B cell (primary cell): ENCODE measurements around the gene C3orf70. TPM values are rescaled to one million over a fixed set of nuclear protein-coding genes. Genes with fewer than 3 reads are reported as not detected.

Experiments used
- ATAC-seq: fragments of 200-7000 bp; cut with Tn5 transposase; one replicate; pipeline ENCODE4 v1.10.0; 2021; ENCODE audit warnings: low read depth, mild to moderate bottlenecking, moderate number of reproducible peaks, moderate library complexity
- CTCF ChIA-PET: fragments of 350-600 bp; sonication (Branson Sonifier 250); formaldehyde crosslinking; loops from one replicate; lab custom pipeline; 2021; ENCODE audit warnings: antibody characterized with exemption, inconsistent platforms; lab: Charles Lee
- POLR2A ChIA-PET: fragments of 350-600 bp; sonication (Branson Sonifier 250); formaldehyde crosslinking; loops from one replicate; lab custom pipeline; 2021; ENCODE audit warnings: antibody characterized with exemption; lab: Charles Lee
- DNase-seq: peaks from one replicate; pipeline ENCODE4 v3.0.0; 2013
- H2AFZ ChIP-seq: 2 replicates; pipeline ENCODE4 v1.6.1; 2012; ENCODE audit warnings: mild to moderate bottlenecking, low read depth, low read length; ENCODE audit not compliant: insufficient read depth, poor library complexity, severe bottlenecking
- H3K27ac ChIP-seq, 2 donors: 1 replicate in 1 of 2; 2 replicates in 1 of 2; pipeline ENCODE4 v1.5.1; 2012 to 2013; ENCODE audit warnings: low read length in 2 of 2, mild to moderate bottlenecking in 2 of 2, moderate library complexity in 1 of 2
- H3K27me3 ChIP-seq, 4 experiments: fragments of 200-600 bp in 1 of 4; sonication (generic) in 1 of 4; replicated peaks in 1 of 4; 1 replicate in 2 of 4; 2 replicates in 2 of 4; pipeline versions ENCODE4 v1.6.1 to v1.7.0; 2013 to 2016; ENCODE audit warnings: low read length in 3 of 4, mild to moderate bottlenecking in 2 of 4, mixed read lengths in 1 of 4, moderate library complexity in 1 of 4; ENCODE audit not compliant: insufficient read depth in 4 of 4, control insufficient read depth in 3 of 4; ENCODE audit errors: control extremely low read depth in 1 of 4
- H3K36me3 ChIP-seq, 2 experiments: replicated peaks in 1 of 2; 1 replicate in 1 of 2; 2 replicates in 1 of 2; pipeline versions ENCODE4 v1.6.1 to v1.7.1; 2013; ENCODE audit warnings: low read length in 1 of 2; ENCODE audit not compliant: insufficient read depth in 2 of 2, control insufficient read depth in 1 of 2; ENCODE audit errors: control extremely low read depth in 1 of 2, extremely low read depth in 1 of 2
- H3K4me1 ChIP-seq, 2 donors: fragments of 200-600 bp in 1 of 2; sonication (generic) in 1 of 2; 1 replicate in 1 of 2; 2 replicates in 1 of 2; pipeline versions ENCODE4 v1.5.1 to v1.6.1; 2013 to 2017; ENCODE audit warnings: low read length in 2 of 2; ENCODE audit not compliant: control insufficient read depth in 2 of 2, insufficient read depth in 2 of 2
- H3K4me2 ChIP-seq: replicated peaks from 2 replicates; pipeline ENCODE3; 2012; ENCODE audit warnings: mild to moderate bottlenecking, low read depth, low read length; ENCODE audit not compliant: poor library complexity, severe bottlenecking
- H3K4me3 ChIP-seq, 5 experiments: fragments of 200-600 bp in 1 of 5; sonication (generic) in 1 of 5; 1 replicate in 3 of 5; 2 replicates in 2 of 5; pipeline versions ENCODE4 v1.5.1 to v1.7.0; 2011 to 2016; ENCODE audit warnings: low read length in 4 of 5, mild to moderate bottlenecking in 4 of 5, low read depth in 2 of 5, control low read depth in 1 of 5, moderate library complexity in 1 of 5; ENCODE audit not compliant: insufficient read depth in 1 of 5; ENCODE audit errors: control extremely low read depth in 1 of 5, extremely low read depth in 1 of 5
- H3K79me2 ChIP-seq: fragments of 200-600 bp; sonication (generic); one replicate; pipeline ENCODE4 v1.6.0; 2016; ENCODE audit warnings: low read length; ENCODE audit not compliant: control insufficient read depth, insufficient read depth
- H3K9ac ChIP-seq: fragments of 200-600 bp; sonication (generic); 2 replicates; pipeline ENCODE4 v1.6.1; 2017; ENCODE audit warnings: mild to moderate bottlenecking, low read length, moderate library complexity
- H3K9me3 ChIP-seq, 3 donors: one replicate each; pipeline versions ENCODE4 v1.6.1 to v1.7.1; 2013; ENCODE audit warnings: low read length in 2 of 3; ENCODE audit not compliant: control insufficient read depth in 2 of 3, insufficient read depth in 1 of 3; ENCODE audit errors: control extremely low read depth in 1 of 3
- H4K20me1 ChIP-seq: 2 replicates; pipeline ENCODE4 v1.6.0; 2012; ENCODE audit warnings: mild to moderate bottlenecking, low read length; ENCODE audit not compliant: insufficient read depth, control insufficient read depth, poor library complexity, severe bottlenecking
- H3K27ac Mint-ChIP-seq: one replicate; pipeline ENCODE4 v1.8.0; 2021; ENCODE audit warnings: mixed read lengths
- H3K27me3 Mint-ChIP-seq: one replicate; pipeline ENCODE4 v1.8.0; 2021; ENCODE audit warnings: mixed read lengths
- H3K4me1 Mint-ChIP-seq: one replicate; pipeline ENCODE4 v1.8.0; 2021; ENCODE audit warnings: mixed read lengths
- H3K4me3 Mint-ChIP-seq: one replicate; pipeline ENCODE4 v1.8.0; 2021; ENCODE audit warnings: mixed read lengths
- H3K9me3 Mint-ChIP-seq: one replicate; pipeline ENCODE4 v1.8.0; 2022; ENCODE audit warnings: mixed read lengths; ENCODE audit not compliant: insufficient read depth
- EZH2 ChIP-seq: IDR thresholded peaks from 2 replicates; pipeline ENCODE4 v1.6.1; 2012; ENCODE audit warnings: borderline replicate concordance, low read depth, mild to moderate bottlenecking, moderate library complexity, low read length; ENCODE audit not compliant: insufficient read depth, poor library complexity, severe bottlenecking
- whole genome bisulfite sequencing: methylation state at CpG from one replicate; pipeline ENCODE4 v1.1.5; 2013; ENCODE audit warnings: missing lambda C conversion rate; ENCODE audit not compliant: insufficient coverage; 5-methylcytosine and 5-hydroxymethylcytosine counted together
- intact Hi-C: fragments of 100-400 bp; cut with micrococcal nuclease; formaldehyde crosslinking; loops from one replicate; pipeline ENCODE4 v1.10.0; 2022
- polyA plus RNA-seq: library from polyadenylated mRNA; depleted of rRNA; stranded (reverse); fragments of >200 nt; gene quantifications from 2 replicates; pipeline ENCODE4 v1.2.3, GENCODE V29; 2012
- total RNA-seq, 2 donors: library from RNA; stranded (reverse); fragments of 120-200 nt in 1 of 2; gene quantifications; 1 replicate in 1 of 2; 2 replicates in 1 of 2; pipeline versions ENCODE4 v1.2.3 to v1.2.4, GENCODE V29; 2013 to 2022
- TF ChIP-seq, protein P1 (sequence below): fragments of 200-600 bp; IDR thresholded peaks from one replicate; pipeline ENCODE4 v1.8.0; 2022; ENCODE audit warnings: antibody characterized with exemption, mild to moderate bottlenecking

Gene C3orf70
- total and polyA plus RNA-seq, 2 donors (not counting 1 experiment from before 2014, with no cell fraction given) = not detected

DNA sequence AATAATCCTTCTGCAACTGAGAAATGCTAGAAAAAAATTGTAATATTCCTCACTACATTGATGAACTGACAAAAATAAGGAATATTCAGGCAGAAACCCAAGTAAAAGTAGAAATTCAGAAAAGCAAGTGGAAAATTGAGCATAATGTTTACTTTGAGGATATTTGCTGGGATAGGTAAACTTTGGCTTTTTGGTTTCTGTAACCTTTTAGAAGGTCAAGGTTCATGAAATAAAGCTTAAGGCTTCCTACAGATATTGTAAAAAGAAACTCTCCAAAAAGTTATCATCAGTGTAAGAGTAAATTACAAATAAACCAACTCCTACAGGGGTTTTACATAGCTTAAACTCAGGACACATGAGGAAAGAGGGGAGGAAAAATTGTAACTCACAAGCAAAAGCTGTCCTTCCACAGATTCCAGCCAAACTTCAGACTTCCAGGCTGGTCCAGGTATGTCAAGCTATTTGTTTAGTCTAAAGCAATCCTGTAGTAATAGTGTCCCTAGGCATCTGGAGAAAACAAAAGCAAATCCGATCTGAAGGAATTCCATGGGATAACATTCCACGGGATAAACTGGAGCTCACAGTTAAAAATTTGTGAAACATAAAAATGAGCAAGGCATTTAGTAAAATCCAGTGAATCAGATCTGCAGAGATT, 21.1 kb downstream of the C3orf70 start:
- Histone ChIP-seq H3K79me2 (no peaks in the 10 kb centered on the region), H3K36me3 (no peaks in the 10 kb centered on the region), H3K9me3 (no peaks in the 10 kb centered on the region), H3K27ac (no peak overlapping the region), H4K20me1 (no peaks in the 10 kb centered on the region), H3K27me3 (peaks cover 0 to 5% (median 1%) of the 10 kb centered on the region in 4 experiments), H3K9ac (no peak overlapping the region), H3K4me1 (no peaks in the 10 kb centered on the region), H3K4me2 (no peak overlapping the region), H2AFZ (no peak overlapping the region), H3K4me3 (no peak overlapping the region)
- H3K4me1 Mint-ChIP-seq = no peaks in the 10 kb centered on the region
- ATAC-seq = no peak
- H3K9me3 Mint-ChIP-seq = no peaks in the 10 kb centered on the region
- peaks cover 25% of the 10 kb centered on the region for H3K27me3 Mint-ChIP-seq
- no peak overlapping the region for H3K4me3 Mint-ChIP-seq
- TF ChIP-seq EZH2 = no peak
- TF ChIP-seq, protein P1, sequence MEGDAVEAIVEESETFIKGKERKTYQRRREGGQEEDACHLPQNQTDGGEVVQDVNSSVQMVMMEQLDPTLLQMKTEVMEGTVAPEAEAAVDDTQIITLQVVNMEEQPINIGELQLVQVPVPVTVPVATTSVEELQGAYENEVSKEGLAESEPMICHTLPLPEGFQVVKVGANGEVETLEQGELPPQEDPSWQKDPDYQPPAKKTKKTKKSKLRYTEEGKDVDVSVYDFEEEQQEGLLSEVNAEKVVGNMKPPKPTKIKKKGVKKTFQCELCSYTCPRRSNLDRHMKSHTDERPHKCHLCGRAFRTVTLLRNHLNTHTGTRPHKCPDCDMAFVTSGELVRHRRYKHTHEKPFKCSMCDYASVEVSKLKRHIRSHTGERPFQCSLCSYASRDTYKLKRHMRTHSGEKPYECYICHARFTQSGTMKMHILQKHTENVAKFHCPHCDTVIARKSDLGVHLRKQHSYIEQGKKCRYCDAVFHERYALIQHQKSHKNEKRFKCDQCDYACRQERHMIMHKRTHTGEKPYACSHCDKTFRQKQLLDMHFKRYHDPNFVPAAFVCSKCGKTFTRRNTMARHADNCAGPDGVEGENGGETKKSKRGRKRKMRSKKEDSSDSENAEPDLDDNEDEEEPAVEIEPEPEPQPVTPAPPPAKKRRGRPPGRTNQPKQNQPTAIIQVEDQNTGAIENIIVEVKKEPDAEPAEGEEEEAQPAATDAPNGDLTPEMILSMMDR = no peak
- no peak for DNase-seq
- ChIA-PET POLR2A (no interaction called here), CTCF (no interaction called here)
- WGBS = no CpG with 5 or more reads among the region's 2 CpGs
- intact Hi-C loops = no loop called here
- no peak overlapping the region for H3K27ac Mint-ChIP-seq

DNA sequence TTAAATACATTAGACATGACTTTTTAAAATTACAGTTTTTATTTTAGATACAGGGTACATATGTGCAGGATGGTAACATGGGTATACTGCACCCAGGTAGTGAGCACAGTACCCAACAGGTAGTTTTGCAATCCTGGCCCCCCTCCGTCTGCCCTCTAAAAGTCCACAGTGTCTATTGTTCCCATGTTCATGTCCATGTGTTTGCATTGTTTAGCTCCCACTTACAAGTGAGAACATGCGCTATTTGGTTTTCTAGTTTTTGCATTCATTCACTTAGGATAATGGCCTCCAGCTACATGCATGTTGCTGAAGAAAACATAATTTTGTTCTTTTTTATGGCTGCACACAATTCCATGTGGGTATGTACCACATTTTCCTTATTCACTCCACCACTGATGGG, 23.8 kb downstream of the C3orf70 start:
- H3K27me3 Mint-ChIP-seq = peaks cover 16% of the 10 kb centered on the region
- no peak overlapping the region for H3K4me3 Mint-ChIP-seq
- Histone ChIP-seq H3K4me1 (no peaks in the 10 kb centered on the region), H3K4me3 (no peak overlapping the region), H3K36me3 (no peaks in the 10 kb centered on the region), H3K9ac (no peak overlapping the region), H3K27me3 (peaks cover 0 to 5% (median 1%) of the 10 kb centered on the region in 4 experiments), H4K20me1 (no peaks in the 10 kb centered on the region), H3K4me2 (no peak overlapping the region), H2AFZ (no peak overlapping the region), H3K27ac (no peak overlapping the region), H3K79me2 (no peaks in the 10 kb centered on the region), H3K9me3 (no peaks in the 10 kb centered on the region)
- H3K9me3 Mint-ChIP-seq = no peaks in the 10 kb centered on the region
- ATAC-seq (no peak), DNase-seq (no peak)
- ChIA-PET CTCF (no interaction called here), POLR2A (no interaction called here)
- intact Hi-C loops = no loop called here
- no peaks in the 10 kb centered on the region for H3K4me1 Mint-ChIP-seq
- no peak overlapping the region for H3K27ac Mint-ChIP-seq
- WGBS = 94% methylated on average over 2 of the region's 2 CpGs
- TF ChIP-seq, protein P1 = no peak
- no peak for TF ChIP-seq EZH2
